Hepatocyte (in vitro differentiated cells): ENCODE measurements around the gene ANKRD55. TPM values are rescaled to one million over a fixed set of nuclear protein-coding genes. Genes with fewer than 3 reads are reported as not detected.

Experiments used
- DNase-seq: peaks from one replicate; pipeline ENCODE4 v3.0.0-alpha.2; 2016; ENCODE audit warnings: low spot score
- H2AFZ ChIP-seq: fragments of 200-600 bp; sonication (generic); 2 replicates; pipeline ENCODE4 v1.6.0; 2016; ENCODE audit warnings: antibody characterized with exemption, mild to moderate bottlenecking
- H3K27ac ChIP-seq: fragments of 200-600 bp; sonication (generic); 2 replicates; pipeline ENCODE4 v1.5.1; 2016; ENCODE audit warnings: mild to moderate bottlenecking
- H3K27me3 ChIP-seq: fragments of 200-600 bp; sonication (generic); 2 replicates; pipeline ENCODE4 v1.6.1; 2016
- H3K36me3 ChIP-seq: fragments of 200-600 bp; sonication (generic); replicated peaks from 2 replicates; pipeline ENCODE4 v1.5.1; 2016; ENCODE audit warnings: low read depth; ENCODE audit not compliant: insufficient read depth
- H3K4me1 ChIP-seq: fragments of 200-600 bp; sonication (generic); 2 replicates; pipeline ENCODE4 v1.5.1; 2016; ENCODE audit warnings: mild to moderate bottlenecking, moderate library complexity; ENCODE audit not compliant: insufficient read depth
- H3K4me2 ChIP-seq: fragments of 200-600 bp; sonication (generic); 2 replicates; pipeline ENCODE4 v1.6.0; 2016
- H3K4me3 ChIP-seq: fragments of 200-600 bp; sonication (generic); 2 replicates; pipeline ENCODE4 v1.5.1; 2016; ENCODE audit warnings: mild to moderate bottlenecking
- H3K79me2 ChIP-seq: fragments of 200-600 bp; sonication (generic); 2 replicates; pipeline ENCODE4 v1.6.0; 2017; ENCODE audit warnings: mild to moderate bottlenecking
- H3K9me2 ChIP-seq: fragments of 200-600 bp; sonication (generic); replicated peaks from 2 replicates; pipeline ENCODE4 v1.6.0; 2017; ENCODE audit warnings: mild to moderate bottlenecking; ENCODE audit not compliant: insufficient read depth
- H3K9me3 ChIP-seq: fragments of 200-600 bp; sonication (generic); 2 replicates; pipeline ENCODE4 v1.5.1; 2016; ENCODE audit warnings: low read depth, mild to moderate bottlenecking
- H4K20me1 ChIP-seq: fragments of 200-600 bp; sonication (generic); 2 replicates; pipeline ENCODE4 v1.6.0; 2016; ENCODE audit warnings: mild to moderate bottlenecking; ENCODE audit not compliant: insufficient read depth, poor library complexity, severe bottlenecking
- CTCF ChIP-seq: fragments of 200-600 bp; sonication (generic); IDR thresholded peaks from 2 replicates; pipeline ENCODE4 v1.5.1; 2016; ENCODE audit warnings: antibody characterized with exemption, mild to moderate bottlenecking; ENCODE audit not compliant: poor library complexity
- EZH2 ChIP-seq: fragments of 200-600 bp; sonication (generic); IDR thresholded peaks from 2 replicates; pipeline ENCODE4 v1.6.1; 2016; ENCODE audit warnings: antibody characterized with exemption, mild to moderate bottlenecking, borderline replicate concordance
- EZH2phosphoT487 ChIP-seq: fragments of 200-600 bp; sonication (generic); IDR thresholded peaks from one replicate; pipeline ENCODE4 v1.6.1; 2018; ENCODE audit warnings: antibody characterized with exemption, mild to moderate bottlenecking, low read depth, moderate library complexity; ENCODE audit not compliant: unreplicated experiment, severe bottlenecking
- WGBS: methylation state at CpG from one replicate; pipeline ENCODE4 v1.1.6; 2016; ENCODE audit warnings: low lambda C conversion rate; ENCODE audit errors: missing lambda C conversion rate; 5-methylcytosine and 5-hydroxymethylcytosine counted together
- polyA plus RNA-seq: library from polyadenylated mRNA; unstranded; fragments of >200 nt; fragmentation: Nextera tagmentation; extraction: Ambion mirVana; gene quantifications from 2 replicates; pipeline ENCODE4 v1.2.1, GENCODE V29; 2016
- total RNA-seq: library from RNA; depleted of rRNA; stranded (reverse); fragments of >200 nt; gene quantifications from 2 replicates; pipeline ENCODE4 v1.2.3, GENCODE V29; 2014

The ANKRD55 gene
- total and polyA plus RNA-seq, 2 experiments from 2014 or later = 0.20 to 0.31 TPM

GRCh38 chr5:56142614-56143372 lies 90.3 kb downstream of the ANKRD55 start:
- no peak for TF ChIP-seq CTCF
- TF ChIP-seq EZH2phosphoT487 = no peak
- no peak for TF ChIP-seq EZH2
- H3K36me3 ChIP-seq = no peaks in the 10 kb centered on the region
- H3K79me2 ChIP-seq = no peaks in the 10 kb centered on the region
- peaks cover 7% of the 10 kb centered on the region for H3K4me1 ChIP-seq
- H3K4me2 ChIP-seq = no peak overlapping the region
- H3K27me3 ChIP-seq = no peaks in the 10 kb centered on the region
- no peak overlapping the region for H3K4me3 ChIP-seq
- no peaks in the 10 kb centered on the region for H4K20me1 ChIP-seq
- no peak overlapping the region for H3K27ac ChIP-seq
- no peak overlapping the region for H2AFZ ChIP-seq
- H3K9me2 ChIP-seq = no peaks in the 10 kb centered on the region
- H3K9me3 ChIP-seq = no peaks in the 10 kb centered on the region
- no peak for DNase-seq
- 64% methylated on average over 5 of the region's 5 CpGs for WGBS

- no peaks in the 10 kb centered on the region for H3K36me3 ChIP-seq
- H4K20me1 ChIP-seq = no peaks in the 10 kb centered on the region
- 86% methylated on average over 6 of the region's 6 CpGs for WGBS
- no peak overlapping the region for H3K4me3 ChIP-seq
- H3K9me3 ChIP-seq = no peaks in the 10 kb centered on the region
- no peaks in the 10 kb centered on the region for H3K9me2 ChIP-seq
- H3K27me3 ChIP-seq = no peaks in the 10 kb centered on the region
- peaks cover 6% of the 10 kb centered on the region for H3K4me1 ChIP-seq
- no peaks in the 10 kb centered on the region for H3K79me2 ChIP-seq
- no peak overlapping the region for H2AFZ ChIP-seq
- no peak for TF ChIP-seq EZH2phosphoT487
- TF ChIP-seq EZH2 = no peak
- no peak overlapping the region for H3K27ac ChIP-seq
- DNase-seq = no peak
- H3K4me2 ChIP-seq = no peak overlapping the region
Observed at GRCh38 chr5:56142233-56142613, 90.9 kb downstream of the ANKRD55 start.

- Histone ChIP-seq H4K20me1 (no peaks in the 10 kb centered on the region), H3K4me3 (no peak overlapping the region), H3K4me1 (peaks cover 6% of the 10 kb centered on the region), H3K9me2 (no peaks in the 10 kb centered on the region), H3K4me2 (no peak overlapping the region), H3K27ac (no peak overlapping the region), H2AFZ (no peak overlapping the region), H3K9me3 (no peaks in the 10 kb centered on the region), H3K27me3 (no peaks in the 10 kb centered on the region), H3K36me3 (no peaks in the 10 kb centered on the region), H3K79me2 (no peaks in the 10 kb centered on the region)
- no peak for TF ChIP-seq EZH2
- no peak for TF ChIP-seq EZH2phosphoT487
- no peak for TF ChIP-seq CTCF
- no peak for DNase-seq
- WGBS = 96% methylated on average over 3 of the region's 3 CpGs
Observed at GRCh38 chr5:56140073-56140472, 93.1 kb downstream of the ANKRD55 start.

- Histone ChIP-seq H3K4me2 (no peak overlapping the region), H3K4me1 (no peaks in the 10 kb centered on the region), H3K36me3 (no peaks in the 10 kb centered on the region), H2AFZ (no peak overlapping the region), H3K4me3 (no peak overlapping the region), H3K79me2 (no peaks in the 10 kb centered on the region), H4K20me1 (no peaks in the 10 kb centered on the region), H3K27ac (no peak overlapping the region), H3K27me3 (no peaks in the 10 kb centered on the region), H3K9me3 (no peaks in the 10 kb centered on the region), H3K9me2 (no peaks in the 10 kb centered on the region)
- DNase-seq = no peak
- 57% methylated on average over 2 of the region's 2 CpGs for WGBS
- TF ChIP-seq EZH2phosphoT487 (no peak), CTCF (no peak), EZH2 (no peak)
Observed at GRCh38 chr5:56130664-56131063, 102.5 kb downstream of the ANKRD55 start.
